ENCODE results near the gene ABCG5. TPM values are rescaled to one million over a fixed set of nuclear protein-coding genes. Genes with fewer than 3 reads are reported as not detected.

The ABCG5 gene
- total RNA-seq, 2 experiments from 2014 or later = not detected

- no peak overlapping the region for H3K27ac ChIP-seq (ENCODE audit: low read depth in 1 of 2, low read length in 2 of 2)
These were observed 46.0 kb upstream of the ABCG5 start for GRCh38 chr2:43884689-43885088.

GRCh38 chr2:43882312-43882711, 43.7 kb upstream of the ABCG5 start:
- H3K4me1 ChIP-seq (ENCODE audit: insufficient read depth, low read length) = peaks cover 6% of the 10 kb centered on the region
- no peak for TF ChIP-seq CTCF (IDR thresholded peaks at IDR 0.05)
- ChIA-PET POLR2A (no interaction called here), CTCF (no interaction called here)
- intact Hi-C loops (cut with DNase I, micrococcal nuclease) = no loop called here
- DNase-seq (no peak), ATAC-seq (ENCODE audit: poor library complexity) (no peak)
- H3K4me3 Mint-ChIP-seq = no peak overlapping the region
- H3K9me3 Mint-ChIP-seq = no peaks in the 10 kb centered on the region
- no peak overlapping the region for H3K27ac Mint-ChIP-seq
- peaks cover 9% of the 10 kb centered on the region for H3K4me1 Mint-ChIP-seq (ENCODE audit: low read depth)
- peaks cover 2% of the 10 kb centered on the region for H3K36me3 ChIP-seq (ENCODE audit: insufficient read depth, low read length)
- H3K27me3 ChIP-seq (ENCODE audit: control insufficient read depth in 1 of 2, insufficient read depth in 2 of 2, low read length in 2 of 2) = no peaks in the 10 kb centered on the region
- peaks cover 10% of the 10 kb centered on the region for H3K36me3 Mint-ChIP-seq (ENCODE audit: low read depth)
- no peak overlapping the region for H3K27ac ChIP-seq (ENCODE audit: low read depth in 1 of 2, low read length in 2 of 2)
- peaks cover 12% of the 10 kb centered on the region for H3K27me3 Mint-ChIP-seq
- no peak overlapping the region for H3K4me3 ChIP-seq (ENCODE audit: low read length)
- no peaks in the 10 kb centered on the region for H3K9me3 ChIP-seq (ENCODE audit: control insufficient read depth in 1 of 2, insufficient read depth in 1 of 2, low read length in 2 of 2)

More at GRCh38 chr2:43884689-43885088, 46.0 kb upstream of the ABCG5 start:
- no peak overlapping the region for H3K4me3 Mint-ChIP-seq
- intact Hi-C loops (cut with DNase I, micrococcal nuclease) = no loop called here
- DNase-seq (no peak), ATAC-seq (ENCODE audit: poor library complexity) (no peak)
- no peak for TF ChIP-seq CTCF (IDR thresholded peaks at IDR 0.05)
- no peaks in the 10 kb centered on the region for H3K27me3 ChIP-seq (ENCODE audit: control insufficient read depth in 1 of 2, insufficient read depth in 2 of 2, low read length in 2 of 2)
- H3K27ac Mint-ChIP-seq = no peak overlapping the region
- H3K4me3 ChIP-seq (ENCODE audit: low read length) = no peak overlapping the region
- no peaks in the 10 kb centered on the region for H3K4me1 Mint-ChIP-seq (ENCODE audit: low read depth)
- no peaks in the 10 kb centered on the region for H3K9me3 ChIP-seq (ENCODE audit: control insufficient read depth in 1 of 2, insufficient read depth in 1 of 2, low read length in 2 of 2)
- no peaks in the 10 kb centered on the region for H3K9me3 Mint-ChIP-seq
- peaks cover 34% of the 10 kb centered on the region for H3K36me3 Mint-ChIP-seq (ENCODE audit: low read depth)
- peaks cover 24% of the 10 kb centered on the region for H3K36me3 ChIP-seq (ENCODE audit: insufficient read depth, low read length)
- H3K4me1 ChIP-seq (ENCODE audit: insufficient read depth, low read length) = no peaks in the 10 kb centered on the region
- ChIA-PET POLR2A (no interaction called here), CTCF (no interaction called here)
- H3K27me3 Mint-ChIP-seq = no peaks in the 10 kb centered on the region

- no peak for TF ChIP-seq CTCF (IDR thresholded peaks at IDR 0.05)
These were observed 42.3 kb upstream of the ABCG5 start for GRCh38 chr2:43880952-43881351.

More at GRCh38 chr2:43880952-43881351, 42.3 kb upstream of the ABCG5 start:
- no peak for DNase-seq
- H3K36me3 Mint-ChIP-seq (ENCODE audit: low read depth) = no peaks in the 10 kb centered on the region
- intact Hi-C loops (cut with DNase I, micrococcal nuclease) = no loop called here
- no peaks in the 10 kb centered on the region for H3K36me3 ChIP-seq (ENCODE audit: insufficient read depth, low read length)
- H3K4me3 Mint-ChIP-seq = no peak overlapping the region
- H3K4me1 ChIP-seq (ENCODE audit: insufficient read depth, low read length) = peaks cover 6% of the 10 kb centered on the region
- ChIA-PET CTCF (no interaction called here), POLR2A (no interaction called here)
- H3K27ac Mint-ChIP-seq = no peak overlapping the region
- no peak for ATAC-seq (ENCODE audit: poor library complexity)
- H3K27ac ChIP-seq (ENCODE audit: low read depth in 1 of 2, low read length in 2 of 2) = no peak overlapping the region
- no peaks in the 10 kb centered on the region for H3K27me3 ChIP-seq (ENCODE audit: control insufficient read depth in 1 of 2, insufficient read depth in 2 of 2, low read length in 2 of 2)
- H3K9me3 ChIP-seq (ENCODE audit: control insufficient read depth in 1 of 2, insufficient read depth in 1 of 2, low read length in 2 of 2) = no peaks in the 10 kb centered on the region
- no peaks in the 10 kb centered on the region for H3K9me3 Mint-ChIP-seq
- peaks cover 25% of the 10 kb centered on the region for H3K27me3 Mint-ChIP-seq
- peaks cover 9% of the 10 kb centered on the region for H3K4me1 Mint-ChIP-seq (ENCODE audit: low read depth)
- no peak overlapping the region for H3K4me3 ChIP-seq (ENCODE audit: low read length)

Data from CD4-positive, alpha-beta T cell (primary cell).